GM23248 (cell line): ENCODE results near the gene ZNF597. TPM values are rescaled to one million over a fixed set of nuclear protein-coding genes. Genes with fewer than 3 reads are reported as not detected.
A peak's percentile ranks its signal among the peaks of the same experiment; 100 is the strongest.

Source experiments
- DNase-seq: peaks from one replicate; pipeline ENCODE4 v3.0.0-alpha.2; 2015
- H2AFZ ChIP-seq: fragments of 200-600 bp; sonication (generic); 2 replicates; pipeline ENCODE4 v1.6.1; 2016; ENCODE audit warnings: antibody characterized with exemption
- H3F3A ChIP-seq: fragments of 200-600 bp; sonication (generic); 2 replicates; pipeline ENCODE4 v1.6.1; 2016; ENCODE audit warnings: mild to moderate bottlenecking, antibody characterized with exemption, mixed run types; ENCODE audit not compliant: insufficient read depth
- H3K27ac ChIP-seq: fragments of 200-600 bp; sonication (generic); 2 replicates; pipeline ENCODE4 v1.5.1; 2016; ENCODE audit warnings: mild to moderate bottlenecking
- H3K27me3 ChIP-seq: fragments of 200-600 bp; sonication (generic); replicated peaks from 2 replicates; pipeline ENCODE4 v1.6.1; 2016; ENCODE audit warnings: mild to moderate bottlenecking; ENCODE audit not compliant: insufficient read depth
- H3K36me3 ChIP-seq: fragments of 200-600 bp; sonication (generic); 2 replicates; pipeline ENCODE4 v1.6.1; 2016; ENCODE audit warnings: low read depth, mild to moderate bottlenecking
- H3K4me1 ChIP-seq: fragments of 200-600 bp; sonication (generic); 2 replicates; pipeline ENCODE4 v1.6.1; 2016; ENCODE audit warnings: mild to moderate bottlenecking; ENCODE audit not compliant: insufficient read depth
- H3K4me2 ChIP-seq: fragments of 200-600 bp; sonication (generic); one replicate; pipeline ENCODE4 v1.6.1; 2016; ENCODE audit warnings: mild to moderate bottlenecking; ENCODE audit not compliant: unreplicated experiment
- H3K4me3 ChIP-seq: fragments of 200-600 bp; sonication (generic); 2 replicates; pipeline ENCODE4 v1.5.1; 2016; ENCODE audit warnings: mild to moderate bottlenecking
- H3K79me2 ChIP-seq: fragments of 200-600 bp; sonication (generic); 2 replicates; pipeline ENCODE4 v1.6.1; 2016; ENCODE audit warnings: mild to moderate bottlenecking; ENCODE audit not compliant: insufficient read depth
- H3K9ac ChIP-seq: fragments of 200-600 bp; sonication (generic); 2 replicates; pipeline ENCODE4 v1.6.1; 2016; ENCODE audit warnings: mild to moderate bottlenecking
- H3K9me2 ChIP-seq: fragments of 200-600 bp; sonication (generic); 2 replicates; pipeline ENCODE4 v1.6.1; 2016; ENCODE audit warnings: mixed run types, mild to moderate bottlenecking, moderate library complexity; ENCODE audit not compliant: insufficient read depth
- H3K9me3 ChIP-seq: fragments of 200-600 bp; sonication (generic); one replicate; pipeline ENCODE4 v1.6.1; 2017; ENCODE audit warnings: low read depth
- H4K20me1 ChIP-seq: fragments of 200-600 bp; sonication (generic); 2 replicates; pipeline ENCODE4 v1.6.0; 2016; ENCODE audit not compliant: insufficient read depth
- EZH2 ChIP-seq: fragments of 200-600 bp; sonication (generic); IDR thresholded peaks from 2 replicates; pipeline ENCODE4 v1.6.1; 2018; ENCODE audit warnings: antibody characterized with exemption, mild to moderate bottlenecking; ENCODE audit not compliant: insufficient read depth, poor library complexity, severe bottlenecking
- EZH2phosphoT487 ChIP-seq: fragments of 200-600 bp; sonication (generic); IDR thresholded peaks from 2 replicates; pipeline ENCODE4 v1.6.1; 2018; ENCODE audit warnings: antibody characterized with exemption, moderate library complexity, mild to moderate bottlenecking, low read depth; ENCODE audit not compliant: insufficient read depth
- WGBS, 2 experiments: methylation state at CpG; one replicate each; pipeline ENCODE4 v1.1.6; 2015 to 2017; ENCODE audit warnings: low lambda C conversion rate in 2 of 2, low coverage in 1 of 2; ENCODE audit errors: missing lambda C conversion rate in 2 of 2; 5-methylcytosine and 5-hydroxymethylcytosine counted together
- in situ Hi-C: fragments of 300-500 bp; cut with MboI; formaldehyde crosslinking; loops from 2 replicates; pipeline ENCODE4 v1.15.0; 2020
- polyA plus RNA-seq: library from polyadenylated mRNA; unstranded; fragments of >200 nt; fragmentation: Nextera tagmentation; extraction: Ambion mirVana; gene quantifications from 2 replicates; pipeline ENCODE4 v1.2.1, GENCODE V29; 2016
- total RNA-seq: library from RNA; depleted of rRNA; stranded (reverse); fragments of >200 nt; shearing (Covaris generic); gene quantifications from 2 replicates; pipeline ENCODE4 v1.2.3, GENCODE V29; 2014; rRNA removed

The ZNF597 gene, protein sequence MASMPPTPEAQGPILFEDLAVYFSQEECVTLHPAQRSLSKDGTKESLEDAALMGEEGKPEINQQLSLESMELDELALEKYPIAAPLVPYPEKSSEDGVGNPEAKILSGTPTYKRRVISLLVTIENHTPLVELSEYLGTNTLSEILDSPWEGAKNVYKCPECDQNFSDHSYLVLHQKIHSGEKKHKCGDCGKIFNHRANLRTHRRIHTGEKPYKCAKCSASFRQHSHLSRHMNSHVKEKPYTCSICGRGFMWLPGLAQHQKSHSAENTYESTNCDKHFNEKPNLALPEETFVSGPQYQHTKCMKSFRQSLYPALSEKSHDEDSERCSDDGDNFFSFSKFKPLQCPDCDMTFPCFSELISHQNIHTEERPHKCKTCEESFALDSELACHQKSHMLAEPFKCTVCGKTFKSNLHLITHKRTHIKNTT
- 3.2 TPM in 2 replicates for total RNA-seq
- 1.8 and 2.2 TPM in 2 replicates for polyA plus RNA-seq

DNA sequence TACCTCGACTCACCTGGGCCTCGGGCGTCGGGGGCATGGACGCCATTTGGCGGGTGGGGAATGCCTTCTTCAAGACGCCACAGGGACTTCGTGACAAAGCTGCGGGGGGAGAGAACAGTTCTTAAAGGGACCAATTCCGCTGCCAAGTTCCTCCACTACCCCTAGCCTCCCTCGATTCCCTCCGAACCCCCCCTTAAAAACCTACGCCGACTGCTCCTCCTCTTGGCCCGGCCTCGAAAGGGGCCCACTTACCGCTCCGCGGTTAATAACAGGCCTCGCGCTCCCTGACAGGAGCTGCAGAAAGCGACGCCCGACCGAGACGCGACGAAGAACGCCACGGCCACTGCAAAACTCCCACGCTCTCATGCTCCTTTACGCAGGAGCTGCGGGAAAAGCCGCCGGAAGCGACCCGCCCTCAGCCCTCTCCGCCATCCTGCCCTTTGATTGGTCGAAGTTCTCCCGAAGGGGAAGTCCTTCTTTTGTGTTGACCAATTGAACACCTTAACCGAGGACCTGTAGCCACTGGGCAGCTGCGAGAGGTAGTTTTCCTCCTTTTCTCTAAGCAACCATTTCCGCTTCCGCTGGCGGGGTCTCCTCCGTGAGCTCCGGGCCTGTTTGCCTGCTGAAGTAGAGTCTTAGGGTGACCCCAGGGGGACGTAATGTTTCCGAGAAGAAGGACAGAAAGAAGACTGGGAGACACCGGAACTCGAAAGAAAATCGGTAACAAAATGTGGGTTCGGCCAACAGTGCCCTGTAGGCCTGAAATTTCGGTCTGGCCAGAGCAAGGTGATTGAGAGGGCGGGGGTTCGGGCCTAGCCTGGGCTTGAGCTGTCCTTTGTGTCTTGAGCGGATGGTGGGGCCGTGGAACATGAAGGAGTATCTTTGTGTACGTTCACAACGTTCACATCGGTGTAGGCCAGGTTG lies at the start of gene ZNF597, which contains the start of gene NAA60:
TSS of gene ZNF597 (minus strand) at position 397 of the 924 bp plus-strand sequence. CDS start at position 46, 351 bp downstream.
TSS of gene NAA60 (plus strand) at position 573 of the 924 bp plus-strand sequence. CDS start 32,548 bp downstream, outside the sequence.
- H3K36me3 ChIP-seq, result peaks cover 3% of the 10 kb centered on the region; the same call in 1 of the 2 replicates
- H3K27me3 ChIP-seq, result no peaks in the 10 kb centered on the region
- 0 out of 2 replicates have a peak, but pooled peaks cover 4% of the 10 kb centered on the region for H3F3A ChIP-seq
- peak within 1 kb of the TSS; percentile 80 for H3K4me2 ChIP-seq
- no peak for TF ChIP-seq EZH2phosphoT487
- TF ChIP-seq EZH2, result no peak
- peak within 1 kb of the TSS; percentile 88 for H3K4me3 ChIP-seq
- H3K79me2 ChIP-seq, result peaks cover 87% of the 10 kb centered on the region
- H3K9me2 ChIP-seq, result no peaks in the 10 kb centered on the region
- H3K4me1 ChIP-seq, result peaks cover 6% of the 10 kb centered on the region; the same call in 1 of the 2 replicates
- peak within 1 kb of the TSS; percentile 97 for H3K9ac ChIP-seq
- peak within 1 kb of the TSS; percentile 85 for H2AFZ ChIP-seq
- no peaks in the 10 kb centered on the region for H4K20me1 ChIP-seq
- no peaks in the 10 kb centered on the region for H3K9me3 ChIP-seq
- peak within 1 kb of the TSS; percentile 93 for H3K27ac ChIP-seq
- WGBS, 2 experiments, result 28 to 34% methylated on average over 61 of the region's 61 CpGs
- peak; percentile 92 for DNase-seq
- in situ Hi-C loops, result no loop called here

DNA sequence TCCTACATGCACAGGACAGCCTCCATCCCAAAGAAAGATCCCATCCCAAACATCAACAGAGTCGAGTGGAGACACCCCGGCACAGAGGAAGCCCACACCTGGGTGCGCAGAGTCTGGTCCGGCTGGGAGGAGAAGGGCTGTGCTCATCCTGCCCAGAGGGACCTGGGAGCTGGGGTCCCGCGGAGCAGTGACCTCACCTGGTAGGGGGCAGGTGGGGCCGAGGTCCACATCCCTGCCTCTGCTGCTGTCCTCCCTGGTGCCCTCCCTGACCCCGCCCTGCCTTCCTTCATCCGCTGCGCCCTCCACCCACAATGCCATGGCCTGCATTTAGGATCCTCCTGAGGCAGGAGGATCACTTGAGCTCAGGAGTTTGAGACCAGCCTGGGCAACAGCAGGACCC lies 49.1 kb upstream of the ZNF597 start:
- H4K20me1 ChIP-seq, result no peaks in the 10 kb centered on the region
- H3K4me3 ChIP-seq, result no peak overlapping the region
- WGBS, 2 experiments, result 90 to 97% methylated on average over 10 of the region's 10 CpGs
- no peak overlapping the region for H2AFZ ChIP-seq
- no peaks in the 10 kb centered on the region for H3K79me2 ChIP-seq
- H3K27ac ChIP-seq, result no peak overlapping the region
- no peaks in the 10 kb centered on the region; the same call in 1 of the 2 replicates for H3K36me3 ChIP-seq
- H3K4me1 ChIP-seq, result no peaks in the 10 kb centered on the region
- H3K27me3 ChIP-seq, result no peaks in the 10 kb centered on the region
- no peaks in the 10 kb centered on the region for H3K9me2 ChIP-seq
- in situ Hi-C loops, result no loop called here
- H3F3A ChIP-seq, result no peaks in the 10 kb centered on the region
- H3K9ac ChIP-seq, result no peak overlapping the region
- DNase-seq, result no peak
- TF ChIP-seq EZH2phosphoT487 (no peak), EZH2 (no peak)
- H3K4me2 ChIP-seq, result no peak overlapping the region
- H3K9me3 ChIP-seq, result no peaks in the 10 kb centered on the region

DNA sequence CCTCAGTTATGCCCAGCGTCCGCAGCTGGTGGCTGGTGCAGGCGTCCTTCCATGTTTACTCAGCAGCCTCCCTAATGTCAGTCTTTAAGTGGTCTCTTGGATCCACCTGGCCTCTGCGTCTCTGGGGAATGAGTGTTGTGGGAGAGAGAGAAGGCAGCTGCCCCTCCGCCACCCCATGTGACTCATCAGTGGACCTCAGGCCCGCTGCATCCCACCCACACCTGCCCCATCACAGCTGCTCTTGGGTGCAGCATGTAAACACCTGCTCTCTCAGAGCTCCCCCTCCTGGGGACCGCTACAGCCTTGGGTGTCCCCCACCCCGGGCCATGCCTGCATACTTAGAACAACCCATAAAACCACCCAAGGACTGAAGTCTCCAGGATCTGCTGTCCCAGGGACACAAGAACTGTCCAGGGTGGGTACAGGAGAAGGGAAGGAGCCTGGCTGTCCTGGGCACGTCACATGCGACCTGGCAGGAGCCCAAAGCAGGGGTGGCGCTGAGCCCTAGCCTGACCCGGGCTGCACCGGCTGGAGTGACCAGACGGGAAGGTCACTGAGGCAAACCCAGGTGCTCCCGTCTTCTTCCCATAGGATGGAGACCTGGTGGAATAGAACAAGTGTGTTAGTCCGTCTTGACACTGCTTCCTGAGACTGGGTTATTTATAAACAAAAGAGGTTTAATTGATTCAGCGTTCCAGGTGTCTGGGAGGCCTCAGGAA lies 47.8 kb upstream of the ZNF597 start:
- no peaks in the 10 kb centered on the region for H3F3A ChIP-seq
- H3K36me3 ChIP-seq, result no peaks in the 10 kb centered on the region; the same call in 1 of the 2 replicates
- no peaks in the 10 kb centered on the region for H3K79me2 ChIP-seq
- no peaks in the 10 kb centered on the region for H3K4me1 ChIP-seq
- no peak overlapping the region for H3K27ac ChIP-seq
- no peak overlapping the region for H2AFZ ChIP-seq
- no peak overlapping the region for H3K4me3 ChIP-seq
- no peaks in the 10 kb centered on the region for H3K9me3 ChIP-seq
- no peaks in the 10 kb centered on the region for H3K9me2 ChIP-seq
- H3K9ac ChIP-seq, result no peak overlapping the region
- H4K20me1 ChIP-seq, result no peaks in the 10 kb centered on the region
- no peak for TF ChIP-seq EZH2phosphoT487
- TF ChIP-seq EZH2, result no peak
- in situ Hi-C loops, result no loop called here
- H3K4me2 ChIP-seq, result no peak overlapping the region
- DNase-seq, result no peak
- 69 to 73% methylated on average over 15 to 17 of the region's 17 CpGs for WGBS, 2 experiments
- no peaks in the 10 kb centered on the region for H3K27me3 ChIP-seq

DNA sequence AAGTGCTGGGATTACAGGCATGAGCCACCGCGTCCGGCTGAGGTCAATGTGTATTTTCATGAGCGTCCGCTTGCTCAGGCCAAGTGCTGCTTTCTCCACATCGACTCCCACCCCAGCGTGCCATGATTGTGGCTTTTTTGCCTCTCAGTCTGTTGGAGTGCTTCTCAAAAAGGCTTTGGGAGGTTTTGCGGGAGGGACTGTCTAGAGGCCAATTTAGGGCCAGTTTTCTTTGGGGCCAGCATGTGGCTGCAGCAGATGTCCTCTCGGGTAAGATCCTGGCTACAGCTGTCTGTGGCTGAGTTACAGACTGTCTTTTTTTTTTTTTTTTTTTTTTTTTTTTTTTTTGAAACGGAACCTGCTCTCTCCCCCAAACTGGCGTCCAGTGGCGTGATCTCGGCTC lies 45.5 kb upstream of the ZNF597 start:
- H3K9ac ChIP-seq, result no peak overlapping the region
- no peak overlapping the region for H3K4me2 ChIP-seq
- in situ Hi-C loops, result no loop called here
- no peak for DNase-seq
- peaks cover 4% of the 10 kb centered on the region; the same call in 1 of the 2 replicates for H3K36me3 ChIP-seq
- TF ChIP-seq EZH2phosphoT487 (no peak), EZH2 (no peak)
- H4K20me1 ChIP-seq, result no peaks in the 10 kb centered on the region
- 67 to 69% methylated on average over 9 of the region's 13 CpGs for WGBS, 2 experiments
- H3K79me2 ChIP-seq, result no peaks in the 10 kb centered on the region
- H3F3A ChIP-seq, result no peaks in the 10 kb centered on the region
- no peaks in the 10 kb centered on the region for H3K9me3 ChIP-seq
- no peaks in the 10 kb centered on the region for H3K27me3 ChIP-seq
- H3K9me2 ChIP-seq, result no peaks in the 10 kb centered on the region
- no peak overlapping the region for H3K27ac ChIP-seq
- no peak overlapping the region for H3K4me3 ChIP-seq
- no peak overlapping the region for H2AFZ ChIP-seq
- no peaks in the 10 kb centered on the region for H3K4me1 ChIP-seq
